Spinal cord (tissue), 10 donors: ENCODE data around the gene GUCY2D. TPM values are rescaled to one million over a fixed set of nuclear protein-coding genes. Genes with fewer than 3 reads are reported as not detected.

Experiments
- DNase-seq, 6 donors: peaks; one replicate each; pipeline versions ENCODE4 v3.0.0 to v3.0.0-alpha.2; 2013 to 2015; ENCODE audit warnings: low spot score in 6 of 6, low read depth in 4 of 6
- H3K27ac ChIP-seq: one replicate; pipeline ENCODE4 v1.5.1; 2013; ENCODE audit warnings: low read depth, low read length, control low read depth
- H3K27me3 ChIP-seq: one replicate; pipeline ENCODE4 v1.6.1; 2013; ENCODE audit warnings: low read length; ENCODE audit not compliant: control insufficient read depth, insufficient read depth
- H3K36me3 ChIP-seq: one replicate; pipeline ENCODE4 v1.6.1; 2013; ENCODE audit warnings: low read length; ENCODE audit not compliant: control insufficient read depth, insufficient read depth
- H3K4me1 ChIP-seq: one replicate; pipeline ENCODE4 v1.6.1; 2013; ENCODE audit warnings: low read length; ENCODE audit not compliant: control insufficient read depth, insufficient read depth
- H3K4me3 ChIP-seq: one replicate; pipeline ENCODE4 v1.5.1; 2013; ENCODE audit warnings: low read depth, low read length, control low read depth
- H3K9me3 ChIP-seq: one replicate; pipeline ENCODE4 v1.6.1; 2013; ENCODE audit warnings: low read length; ENCODE audit not compliant: control insufficient read depth, insufficient read depth
- whole genome bisulfite sequencing: methylation state at CpG from one replicate; pipeline ENCODE4 v1.1.5; 2013; ENCODE audit warnings: missing lambda C conversion rate; ENCODE audit not compliant: insufficient coverage; 5-methylcytosine and 5-hydroxymethylcytosine counted together
- polyA plus RNA-seq, 2 donors: library from polyadenylated mRNA; unstranded; fragments of 120-200 nt; gene quantifications; one replicate each; pipeline ENCODE4 v1.2.1, GENCODE V29; 2013; ENCODE audit not compliant: insufficient read length in 2 of 2
- total RNA-seq, 2 donors: library from RNA; depleted of rRNA in 1 of 2; stranded (reverse); fragments of 120-200 nt in 1 of 2; fragments of >200 nt in 1 of 2; gene quantifications; one replicate each; pipeline versions ENCODE4 v1.2.3 to v1.2.4, GENCODE V29; 2013 to 2014
- donor health status: healthy.

The GUCY2D gene
- total and polyA plus RNA-seq, 4 donors: 0.10 to 2.3 (median 0.61) TPM

GRCh38 chr17:8015236-8015956 lies 13.0 kb downstream of the GUCY2D start:
- no peak overlapping the region for H3K27ac ChIP-seq
- 58% methylated on average over 40 of the region's 44 CpGs for WGBS
- H3K27me3 ChIP-seq: peaks cover 25% of the 10 kb centered on the region
- peaks cover 2% of the 10 kb centered on the region for H3K36me3 ChIP-seq
- DNase-seq: no peak
- H3K4me3 ChIP-seq: no peak overlapping the region
- peaks cover 42% of the 10 kb centered on the region for H3K4me1 ChIP-seq
- no peaks in the 10 kb centered on the region for H3K9me3 ChIP-seq

- Histone ChIP-seq H3K27ac (no peak overlapping the region), H3K27me3 (peaks cover 25% of the 10 kb centered on the region), H3K4me1 (peaks cover 42% of the 10 kb centered on the region), H3K9me3 (no peaks in the 10 kb centered on the region), H3K4me3 (peak overlapping the region; percentile 33), H3K36me3 (peaks cover 2% of the 10 kb centered on the region)
- WGBS: under 1% methylated on average over 42 of the region's 46 CpGs
- peak in 2 of 6 donors; percentile 24 to 50 for DNase-seq
Measured at GRCh38 chr17:8015957-8016631, 13.7 kb downstream of the GUCY2D start.

GRCh38 chr17:8016632-8017424 lies 14.4 kb downstream of the GUCY2D start:
- Histone ChIP-seq H3K27ac (no peak overlapping the region), H3K27me3 (peaks cover 25% of the 10 kb centered on the region), H3K9me3 (no peaks in the 10 kb centered on the region), H3K4me1 (peaks cover 42% of the 10 kb centered on the region), H3K4me3 (peak overlapping the region; percentile 33), H3K36me3 (peaks cover 2% of the 10 kb centered on the region)
- 29% methylated on average over 8 of the region's 12 CpGs for WGBS
- peak in 4 of 6 donors; percentile 19 to 84 (median 52) for DNase-seq

GRCh38 chr17:8018436-8018835 lies 16.0 kb downstream of the GUCY2D start:
- WGBS: no CpG with 5 or more reads among the region's 3 CpGs
- H3K36me3 ChIP-seq: no peaks in the 10 kb centered on the region
- no peak for DNase-seq
- H3K9me3 ChIP-seq: no peaks in the 10 kb centered on the region
- H3K4me1 ChIP-seq: peaks cover 35% of the 10 kb centered on the region
- no peak overlapping the region for H3K27ac ChIP-seq
- peaks cover 25% of the 10 kb centered on the region for H3K27me3 ChIP-seq
- H3K4me3 ChIP-seq: no peak overlapping the region

- Histone ChIP-seq H3K4me1 (peaks cover 30% of the 10 kb centered on the region), H3K36me3 (no peaks in the 10 kb centered on the region), H3K4me3 (no peak overlapping the region), H3K27ac (no peak overlapping the region), H3K27me3 (peaks cover 25% of the 10 kb centered on the region), H3K9me3 (no peaks in the 10 kb centered on the region)
- no peak for DNase-seq
- WGBS: 49% methylated on average over 2 of the region's 5 CpGs
Measured at GRCh38 chr17:8019166-8019565, 16.8 kb downstream of the GUCY2D start.

GRCh38 chr17:8019665-8020650 lies 17.5 kb downstream of the GUCY2D start:
- WGBS: 65% methylated on average over 14 of the region's 16 CpGs
- H3K4me3 ChIP-seq: no peak overlapping the region
- DNase-seq: peak in 1 of 6 donors; percentile 50
- H3K36me3 ChIP-seq: no peaks in the 10 kb centered on the region
- H3K27ac ChIP-seq: no peak overlapping the region
- peaks cover 24% of the 10 kb centered on the region for H3K27me3 ChIP-seq
- no peaks in the 10 kb centered on the region for H3K9me3 ChIP-seq
- peaks cover 30% of the 10 kb centered on the region for H3K4me1 ChIP-seq

GRCh38 chr17:8020776-8021564 lies 18.6 kb downstream of the GUCY2D start:
- Histone ChIP-seq H3K4me3 (no peak overlapping the region), H3K4me1 (peaks cover 23% of the 10 kb centered on the region), H3K36me3 (no peaks in the 10 kb centered on the region), H3K9me3 (no peaks in the 10 kb centered on the region), H3K27me3 (peaks cover 14% of the 10 kb centered on the region), H3K27ac (no peak overlapping the region)
- WGBS: 89% methylated on average over 7 of the region's 9 CpGs
- no peak for DNase-seq

- no peak overlapping the region for H3K4me3 ChIP-seq
- no peak for DNase-seq
- WGBS: 90% methylated on average over 13 of the region's 13 CpGs
- H3K36me3 ChIP-seq: no peaks in the 10 kb centered on the region
- peaks cover 15% of the 10 kb centered on the region for H3K4me1 ChIP-seq
- H3K27ac ChIP-seq: no peak overlapping the region
- H3K27me3 ChIP-seq: peaks cover 8% of the 10 kb centered on the region
- H3K9me3 ChIP-seq: no peaks in the 10 kb centered on the region
Measured at GRCh38 chr17:8021565-8022359, 19.3 kb downstream of the GUCY2D start.
